ENCODE results near the gene NEK8.
"Not testable (repeated sequence)": the region's sequence is repeated elsewhere in the genome, so short reads cannot be mapped to it uniquely, and the experiment has no call there.

The NEK8 gene

DNA sequence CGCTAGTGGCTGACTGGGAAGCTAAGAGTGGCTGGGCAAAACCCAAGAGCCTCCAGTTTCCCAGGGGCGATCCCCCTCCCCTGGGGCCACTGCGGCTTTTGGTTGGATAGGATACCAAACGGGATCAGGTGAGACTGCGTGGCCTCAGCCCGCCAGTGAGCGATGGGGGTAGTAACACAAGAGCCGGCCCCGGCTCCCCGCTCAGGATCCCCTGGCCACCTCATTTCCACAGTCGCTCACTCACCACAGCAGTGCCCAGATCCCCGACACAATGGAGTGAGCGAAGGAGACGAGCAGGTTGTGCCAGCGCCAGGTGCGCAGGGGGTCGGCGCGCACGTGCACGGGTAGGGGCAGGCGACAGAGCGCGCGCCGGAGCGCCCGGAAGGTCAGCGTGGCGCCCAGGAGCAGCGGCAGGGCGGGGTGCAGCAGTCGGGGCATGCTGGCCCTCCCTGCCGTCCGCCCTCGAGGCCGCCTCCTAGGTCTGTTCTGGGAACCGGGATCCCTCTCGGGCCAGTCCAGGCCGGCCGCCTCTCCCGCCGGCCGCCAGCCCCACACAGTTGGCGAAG is 2.8 kb upstream of the NEK8 start:
- DNase-seq = no peak

- no peak for DNase-seq
Measured at GRCh38 chr17:28726226-28726626, 2.4 kb upstream of the NEK8 start, which contains the start of gene TLCD1. Gene TLCD1 (minus strand): TSS chr17:28726233. CDS start chr17:28726097, 136 bp downstream.

DNA sequence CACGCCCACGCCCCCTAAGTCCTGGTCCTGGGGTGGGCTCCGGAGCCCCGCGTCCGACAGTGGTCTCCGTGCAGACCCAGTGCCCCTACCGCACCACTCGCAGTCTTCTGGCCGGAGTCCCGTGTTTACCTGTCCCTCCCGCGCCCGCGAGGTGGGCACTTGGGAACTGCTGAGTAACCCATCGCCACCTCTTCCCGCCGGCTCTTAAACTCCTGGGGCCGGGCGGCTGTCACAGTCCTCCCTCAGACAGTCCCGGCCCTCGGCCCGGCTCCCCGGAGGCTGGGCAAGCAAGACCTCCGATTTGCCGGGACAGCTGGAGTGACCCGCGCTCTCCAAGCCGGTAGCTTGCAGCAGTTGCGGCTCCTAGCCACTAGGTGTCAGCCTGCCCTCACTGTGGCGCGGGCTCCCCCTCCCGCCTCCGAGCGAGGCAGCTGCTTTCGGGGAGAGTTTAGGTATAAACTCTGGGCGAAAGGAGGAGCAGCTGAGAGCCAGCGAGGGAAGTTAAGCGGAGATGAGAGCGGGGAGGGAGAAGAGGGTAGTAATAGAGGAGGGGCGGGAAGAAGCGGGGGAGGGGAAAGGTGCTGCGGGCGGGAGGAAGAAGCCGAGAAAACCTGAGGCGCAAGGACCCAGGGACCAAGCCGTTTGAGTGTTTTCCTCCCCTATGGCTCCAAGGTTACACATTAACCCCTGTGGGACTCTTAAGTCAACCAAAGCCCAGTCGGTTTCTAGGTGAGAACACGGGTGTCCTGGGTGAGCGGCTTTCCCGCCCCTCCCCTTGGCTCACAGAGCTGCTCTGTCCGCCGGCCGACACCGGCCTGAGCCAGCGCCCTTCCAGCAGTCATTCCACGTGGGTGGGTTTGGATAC is 1.7 kb upstream of the NEK8 start:
- peak; percentile 85 for DNase-seq

DNA sequence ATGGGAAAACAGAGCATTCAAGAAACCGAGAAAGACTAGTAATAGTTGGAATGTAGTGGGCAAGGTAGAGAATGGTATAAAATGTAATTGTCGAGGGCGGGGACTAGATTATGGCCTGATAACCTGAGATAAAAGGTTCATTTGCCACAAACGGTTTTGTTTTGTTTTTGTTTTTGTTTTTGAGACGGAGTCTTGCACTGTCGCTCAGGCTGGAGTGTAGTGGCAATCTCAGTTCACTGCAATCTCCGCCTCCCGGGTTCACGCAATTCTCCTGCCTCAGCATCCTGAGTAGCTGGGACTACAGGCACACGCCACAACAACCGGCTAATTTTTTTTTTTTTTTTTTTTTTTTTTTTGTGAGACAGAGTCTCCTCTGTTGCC is 1.4 kb downstream of the NEK8 start:
- no peak for DNase-seq

GRCh38 chr17:28733346-28733745 is 4.8 kb downstream of the NEK8 start:
- DNase-seq = no peak

DNA sequence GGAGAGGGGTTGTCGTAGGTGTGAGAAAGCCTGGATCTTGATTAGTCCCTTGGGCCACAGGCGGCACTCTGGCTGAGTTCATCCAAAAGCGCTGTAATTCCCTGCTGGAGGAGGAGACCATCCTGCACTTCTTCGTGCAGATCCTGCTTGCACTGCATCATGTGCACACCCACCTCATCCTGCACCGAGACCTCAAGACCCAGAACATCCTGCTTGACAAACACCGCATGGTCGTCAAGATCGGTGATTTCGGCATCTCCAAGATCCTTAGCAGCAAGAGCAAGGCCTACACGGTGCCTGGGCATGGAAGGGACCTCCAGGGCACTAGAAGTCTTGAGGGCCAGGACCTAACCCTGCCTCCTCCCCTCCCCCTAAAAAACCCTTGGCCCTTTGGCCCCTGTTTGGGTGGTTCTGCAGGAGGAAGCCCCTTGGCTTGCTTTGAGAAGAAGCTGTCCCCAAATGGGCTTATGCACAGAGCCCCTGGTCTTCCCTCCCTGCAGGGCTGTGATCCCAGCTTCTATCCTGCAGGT is 6.2 kb downstream of the NEK8 start:
- DNase-seq = no peak

DNA sequence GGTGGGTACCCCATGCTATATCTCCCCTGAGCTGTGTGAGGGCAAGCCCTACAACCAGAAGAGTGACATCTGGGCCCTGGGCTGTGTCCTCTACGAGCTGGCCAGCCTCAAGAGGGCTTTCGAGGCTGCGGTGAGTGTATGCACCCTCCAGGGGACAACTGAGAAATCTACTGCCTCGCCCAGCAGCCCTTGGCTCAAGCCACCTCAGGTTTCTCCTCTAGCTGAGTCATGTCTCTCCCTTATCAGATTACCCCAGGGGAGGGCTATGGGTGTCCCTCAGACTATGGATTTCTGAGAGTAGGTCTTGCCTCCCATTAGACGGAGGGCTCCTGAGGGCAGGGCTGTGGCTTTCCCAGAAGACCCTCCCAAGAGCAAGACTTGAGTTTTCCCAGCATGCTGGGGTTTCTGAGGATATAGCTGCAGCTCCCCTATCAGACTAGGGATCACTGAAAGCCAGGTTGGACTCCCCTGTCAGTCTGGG is 6.7 kb downstream of the NEK8 start:
- no peak for DNase-seq

GRCh38 chr17:28735913-28736769 is 7.6 kb downstream of the NEK8 start:
- DNase-seq = not testable (repeated sequence)

DNA sequence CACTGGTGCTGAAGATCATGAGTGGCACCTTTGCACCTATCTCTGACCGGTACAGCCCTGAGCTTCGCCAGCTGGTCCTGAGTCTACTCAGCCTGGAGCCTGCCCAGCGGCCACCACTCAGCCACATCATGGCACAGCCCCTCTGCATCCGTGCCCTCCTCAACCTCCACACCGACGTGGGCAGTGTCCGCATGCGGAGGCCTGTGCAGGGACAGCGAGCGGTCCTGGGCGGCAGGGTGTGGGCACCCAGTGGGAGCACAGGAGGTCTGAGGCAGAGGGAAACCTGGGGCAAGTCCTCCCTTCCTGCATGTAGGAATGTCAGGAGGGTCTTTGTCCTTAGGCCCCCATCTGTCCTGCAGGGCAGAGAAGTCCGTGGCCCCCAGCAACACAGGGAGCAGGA is 8.7 kb downstream of the NEK8 start:
- DNase-seq = no peak

DNA sequence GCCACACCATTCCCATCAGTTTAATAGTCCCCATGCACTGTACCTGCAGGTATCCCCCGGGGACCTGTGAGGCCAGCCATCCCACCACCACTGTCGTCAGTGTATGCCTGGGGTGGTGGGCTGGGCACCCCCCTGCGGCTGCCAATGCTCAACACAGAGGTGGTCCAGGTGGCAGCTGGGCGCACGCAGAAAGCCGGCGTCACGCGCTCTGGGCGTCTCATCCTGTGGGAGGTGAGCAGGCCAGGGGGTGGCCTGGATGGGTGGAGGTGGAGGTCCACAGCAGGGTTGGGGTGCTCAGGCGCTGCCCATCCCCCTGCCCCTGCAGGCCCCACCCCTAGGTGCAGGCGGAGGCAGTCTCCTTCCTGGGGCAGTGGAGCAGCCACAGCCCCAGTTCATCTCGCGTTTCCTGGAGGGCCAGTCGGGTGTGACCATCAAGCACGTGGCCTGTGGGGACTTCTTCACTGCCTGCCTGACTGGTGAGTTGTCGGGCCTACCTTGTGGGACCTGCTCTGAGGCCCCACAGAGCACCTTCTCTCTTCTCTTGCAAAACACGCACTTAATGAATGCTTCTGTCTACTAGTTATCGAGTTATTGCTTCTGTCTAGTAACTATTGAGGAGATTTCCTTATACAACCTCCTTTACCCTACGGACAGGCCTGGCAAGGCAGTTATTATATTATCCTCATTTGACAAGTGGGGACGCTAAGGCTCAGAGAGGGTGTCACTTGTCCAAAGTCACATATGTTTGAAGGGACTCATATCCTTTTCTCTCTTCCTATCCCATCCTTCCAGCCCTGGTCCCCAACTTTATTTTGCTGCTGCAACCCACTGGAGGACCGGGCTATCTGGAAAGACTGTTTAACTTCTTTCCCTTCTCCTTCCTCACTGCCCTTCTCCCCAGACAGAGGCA is 9.4 kb downstream of the NEK8 start:
- no peak for DNase-seq

GRCh38 chr17:28738680-28739384 is 10.2 kb downstream of the NEK8 start:
- no peak for DNase-seq

GRCh38 chr17:28740406-28741357 is 12.1 kb downstream of the NEK8 start:
- DNase-seq = no peak

DNA sequence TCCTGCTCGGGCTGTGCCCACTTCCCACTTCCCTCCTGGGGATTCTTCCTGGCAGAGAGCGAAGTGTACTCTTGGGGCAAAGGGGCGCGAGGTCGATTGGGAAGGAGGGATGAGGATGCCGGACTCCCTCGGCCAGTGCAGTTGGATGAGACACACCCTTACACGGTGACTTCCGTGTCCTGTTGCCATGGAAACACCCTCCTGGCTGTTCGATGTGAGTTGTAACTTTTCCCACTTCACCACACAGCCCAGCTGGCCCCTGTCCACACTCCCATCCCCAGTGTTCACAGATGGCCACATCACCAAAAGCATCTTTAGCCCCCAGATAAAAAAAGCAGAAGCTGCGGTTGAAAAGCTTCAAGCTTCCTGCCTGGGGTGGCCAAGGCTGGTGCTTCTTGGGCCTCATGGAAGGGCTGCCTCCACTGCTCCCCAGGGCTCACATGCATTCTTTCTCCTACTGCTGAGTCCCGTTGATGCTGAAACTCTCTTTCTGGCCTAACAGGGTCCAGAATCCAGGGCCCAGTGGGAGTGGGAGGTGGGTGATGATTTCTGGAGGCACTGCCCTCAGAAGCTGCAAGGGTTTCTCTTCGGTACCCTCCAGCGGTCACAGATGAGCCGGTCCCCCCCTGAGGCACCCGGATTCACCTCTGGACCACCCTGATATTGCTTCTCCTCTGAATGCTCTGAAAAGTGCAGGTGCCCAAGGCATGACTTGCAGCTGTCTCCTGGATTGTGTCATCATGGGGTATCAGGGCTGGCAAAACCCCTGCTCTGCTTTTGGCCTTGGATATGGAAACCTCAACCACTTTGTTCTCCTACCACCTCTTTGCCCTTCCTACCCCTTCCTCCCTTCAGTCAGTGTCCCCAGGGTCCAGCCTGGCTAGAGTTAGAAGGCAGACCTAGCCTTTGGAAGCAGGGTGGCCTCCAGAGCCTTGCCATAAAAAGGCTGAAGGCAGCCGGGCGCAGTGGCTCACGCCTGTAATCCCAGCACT is 13.1 kb downstream of the NEK8 start:
- DNase-seq = no peak

- DNase-seq = no peak
Measured at GRCh38 chr17:28743243-28744103, 14.9 kb downstream of the NEK8 start, which contains the start of gene TRAF4. Gene TRAF4 (plus strand): TSS chr17:28744011. CDS start chr17:28744113, 102 bp downstream.

- DNase-seq = no peak
Measured at GRCh38 chr17:28744104-28744971, 15.8 kb downstream of the NEK8 start.

GRCh38 chr17:28744972-28745785 is 16.6 kb downstream of the NEK8 start:
- DNase-seq = peak; percentile 28

All from NCI-H2029 treated with DMSO at 0.1 percent for 48 hours (cell line).